CD14-positive monocyte (primary cell): ENCODE results near the gene PHLPP1. TPM values are rescaled to one million over a fixed set of nuclear protein-coding genes. Genes with fewer than 3 reads are reported as not detected.

Experiments used
- DNase-seq, 3 donors: peaks; one replicate each; pipeline ENCODE4 v3.0.0-alpha.2; 2011 to 2022
- H2AFZ ChIP-seq: 2 replicates; pipeline ENCODE4 v1.6.0; 2012; ENCODE audit warnings: mild to moderate bottlenecking, low read depth, low read length, inconsistent platforms; ENCODE audit not compliant: insufficient read depth, poor library complexity, severe bottlenecking
- H3K27ac ChIP-seq, 2 donors: 1 replicate in 1 of 2; 2 replicates in 1 of 2; pipeline ENCODE4 v1.5.1; 2012 to 2013; ENCODE audit warnings: low read length in 2 of 2, control low read depth in 1 of 2, inconsistent platforms in 1 of 2, low read depth in 1 of 2, mild to moderate bottlenecking in 1 of 2
- H3K27me3 ChIP-seq, 2 donors: one replicate each; pipeline versions ENCODE4 v1.6.0 to v1.6.1; 2011 to 2013; ENCODE audit warnings: low read length in 2 of 2; ENCODE audit not compliant: control insufficient read depth in 2 of 2, insufficient read depth in 2 of 2
- H3K36me3 ChIP-seq, 2 donors: replicated peaks in 1 of 2; 1 replicate in 1 of 2; 2 replicates in 1 of 2; pipeline versions ENCODE4 v1.5.1 to v1.6.1; 2012 to 2013; ENCODE audit warnings: low read length in 2 of 2, control low read depth in 1 of 2, inconsistent platforms in 1 of 2, mild to moderate bottlenecking in 1 of 2; ENCODE audit not compliant: insufficient read depth in 2 of 2, control insufficient read depth in 1 of 2
- H3K4me1 ChIP-seq, 2 donors: 1 replicate in 1 of 2; 2 replicates in 1 of 2; pipeline versions ENCODE4 v1.5.1 to v1.6.1; 2012 to 2013; ENCODE audit warnings: low read length in 2 of 2, control low read depth in 1 of 2, inconsistent platforms in 1 of 2, mild to moderate bottlenecking in 1 of 2, moderate library complexity in 1 of 2; ENCODE audit not compliant: insufficient read depth in 2 of 2, control insufficient read depth in 1 of 2
- H3K4me2 ChIP-seq: replicated peaks from 2 replicates; pipeline ENCODE3; 2012; ENCODE audit warnings: low read length, moderate library complexity, mild to moderate bottlenecking; ENCODE audit not compliant: poor library complexity, severe bottlenecking; ENCODE audit errors: extremely low read depth
- H3K4me3 ChIP-seq, 3 experiments: fragments of 200-600 bp in 1 of 3; sonication (generic) in 1 of 3; replicated peaks in 1 of 3; 1 replicate in 2 of 3; 2 replicates in 1 of 3; pipeline ENCODE4 v1.5.1; 2011 to 2013; ENCODE audit warnings: low read length in 3 of 3, mild to moderate bottlenecking in 3 of 3, control low read depth in 2 of 3, low read depth in 2 of 3, inconsistent platforms in 1 of 3, moderate library complexity in 1 of 3
- H3K79me2 ChIP-seq: 2 replicates; pipeline ENCODE4 v1.6.0; 2012; ENCODE audit warnings: mild to moderate bottlenecking, control low read depth, inconsistent platforms, low read length, moderate library complexity; ENCODE audit not compliant: insufficient read depth
- H3K9ac ChIP-seq: 2 replicates; pipeline ENCODE4 v1.6.0; 2017; ENCODE audit warnings: low read length, mild to moderate bottlenecking; ENCODE audit not compliant: insufficient read depth, poor library complexity, severe bottlenecking
- H3K9me3 ChIP-seq, 2 donors: replicated peaks in 1 of 2; 1 replicate in 1 of 2; 2 replicates in 1 of 2; pipeline versions ENCODE4 v1.5.1 to v1.6.1; 2012 to 2013; ENCODE audit warnings: low read length in 2 of 2, control low read depth in 1 of 2; ENCODE audit not compliant: control insufficient read depth in 1 of 2, insufficient read depth in 1 of 2
- H4K20me1 ChIP-seq: 2 replicates; pipeline ENCODE4 v1.6.0; 2012; ENCODE audit warnings: mild to moderate bottlenecking, low read length, control low read depth, moderate library complexity; ENCODE audit not compliant: insufficient read depth
- H3K27ac Mint-ChIP-seq, 7 donors: one replicate each; pipeline ENCODE4 v1.8.0; 2020; ENCODE audit warnings: mild to moderate bottlenecking in 7 of 7, mixed read lengths in 7 of 7, moderate library complexity in 6 of 7, inconsistent platforms in 2 of 7
- H3K27me3 Mint-ChIP-seq, 3 donors: one replicate each; pipeline ENCODE4 v1.8.0; 2021 to 2022; ENCODE audit warnings: low read depth in 3 of 3, mild to moderate bottlenecking in 3 of 3, mixed read lengths in 3 of 3, moderate library complexity in 3 of 3, inconsistent platforms in 1 of 3
- H3K36me3 Mint-ChIP-seq, 2 donors: one replicate each; pipeline ENCODE4 v1.8.0; 2020; ENCODE audit warnings: mixed read lengths in 2 of 2, inconsistent platforms in 1 of 2, mild to moderate bottlenecking in 1 of 2
- H3K4me1 Mint-ChIP-seq: one replicate; pipeline ENCODE4 v1.8.0; 2020; ENCODE audit warnings: mild to moderate bottlenecking, mixed read lengths
- H3K4me3 Mint-ChIP-seq, 2 donors: one replicate each; pipeline ENCODE4 v1.8.0; 2020; ENCODE audit warnings: mild to moderate bottlenecking in 2 of 2, mixed read lengths in 2 of 2, moderate library complexity in 1 of 2
- H3K9me3 Mint-ChIP-seq, 7 donors: one replicate each; pipeline ENCODE4 v1.8.0; 2020 to 2022; ENCODE audit warnings: mixed read lengths in 7 of 7, mild to moderate bottlenecking in 6 of 7, moderate library complexity in 6 of 7, inconsistent platforms in 2 of 7
- WGBS: methylation state at CpG from one replicate; pipeline ENCODE4 v1.1.5; 2013; ENCODE audit warnings: missing lambda C conversion rate; ENCODE audit not compliant: insufficient coverage; 5-methylcytosine and 5-hydroxymethylcytosine counted together
- intact Hi-C, 2 donors: fragments of 100-400 bp; cut with micrococcal nuclease; formaldehyde crosslinking; loops; one replicate each; pipeline versions ENCODE4 v1.15.0 to v1.15.1; 2023
- polyA plus RNA-seq, 3 donors: library from polyadenylated mRNA; depleted of rRNA in 1 of 3; unstranded in 2 of 3; stranded (reverse) in 1 of 3; fragments of 300-500 nt in 2 of 3; fragments of >200 nt in 1 of 3; fragmentation: Illumina TruSeq in 2 of 3; gene quantifications; 1 replicate in 2 of 3; 2 replicates in 1 of 3; pipeline ENCODE4 v1.2.3, GENCODE V29; 2012 to 2021
- TF ChIP-seq, protein P1 (sequence below): fragments of 200-600 bp; IDR thresholded peaks from one replicate; pipeline ENCODE4 v1.8.0; 2022; ENCODE audit warnings: antibody characterized with exemption, mild to moderate bottlenecking

PHLPP1 gene
- polyA plus RNA-seq, 3 donors = 0.04 to 2.0 (median 0.55) TPM

DNA sequence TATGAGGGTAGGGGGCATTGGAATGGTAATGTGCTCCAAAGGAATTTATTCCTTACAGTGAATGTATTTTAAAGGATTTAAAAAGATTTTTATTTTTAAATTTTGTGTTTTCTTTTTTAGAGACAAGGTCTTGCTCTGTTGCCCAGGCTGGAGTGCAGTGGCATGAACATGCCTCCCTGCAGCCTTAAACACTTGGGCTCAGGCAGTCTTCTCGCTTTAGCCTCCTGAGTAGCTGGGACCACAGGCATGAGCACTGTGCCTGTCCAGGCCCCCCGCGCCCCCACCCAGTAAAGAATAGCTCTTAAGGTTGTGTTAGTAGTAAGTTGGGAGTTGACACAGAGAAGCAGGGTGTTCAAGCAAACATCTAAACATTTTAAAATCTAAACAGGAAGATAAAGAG, 36.6 kb downstream of the PHLPP1 start:
- Histone ChIP-seq H2AFZ (no peak overlapping the region), H3K36me3 (no peaks in the 10 kb centered on the region), H3K27me3 (no peaks in the 10 kb centered on the region), H3K9ac (no peak overlapping the region), H3K4me2 (no peak overlapping the region), H3K4me1 (no peaks in the 10 kb centered on the region), H4K20me1 (no peaks in the 10 kb centered on the region), H3K79me2 (peaks cover 26% of the 10 kb centered on the region), H3K4me3 (no peak overlapping the region), H3K27ac (no peak overlapping the region), H3K9me3 (no peaks in the 10 kb centered on the region)
- peaks cover 5% of the 10 kb centered on the region for H3K4me1 Mint-ChIP-seq
- 100% methylated on average over 1 of the region's 3 CpGs for WGBS
- H3K27ac Mint-ChIP-seq = no peak overlapping the region
- peaks cover 0 to 5% (median 0%) of the 10 kb centered on the region in 3 donors for H3K27me3 Mint-ChIP-seq
- intact Hi-C loops = no loop called here
- H3K9me3 Mint-ChIP-seq = peaks cover 0 to 3% (median 0%) of the 10 kb centered on the region in 7 donors
- no peaks in the 10 kb centered on the region for H3K36me3 Mint-ChIP-seq
- DNase-seq = no peak
- TF ChIP-seq, protein P1, sequence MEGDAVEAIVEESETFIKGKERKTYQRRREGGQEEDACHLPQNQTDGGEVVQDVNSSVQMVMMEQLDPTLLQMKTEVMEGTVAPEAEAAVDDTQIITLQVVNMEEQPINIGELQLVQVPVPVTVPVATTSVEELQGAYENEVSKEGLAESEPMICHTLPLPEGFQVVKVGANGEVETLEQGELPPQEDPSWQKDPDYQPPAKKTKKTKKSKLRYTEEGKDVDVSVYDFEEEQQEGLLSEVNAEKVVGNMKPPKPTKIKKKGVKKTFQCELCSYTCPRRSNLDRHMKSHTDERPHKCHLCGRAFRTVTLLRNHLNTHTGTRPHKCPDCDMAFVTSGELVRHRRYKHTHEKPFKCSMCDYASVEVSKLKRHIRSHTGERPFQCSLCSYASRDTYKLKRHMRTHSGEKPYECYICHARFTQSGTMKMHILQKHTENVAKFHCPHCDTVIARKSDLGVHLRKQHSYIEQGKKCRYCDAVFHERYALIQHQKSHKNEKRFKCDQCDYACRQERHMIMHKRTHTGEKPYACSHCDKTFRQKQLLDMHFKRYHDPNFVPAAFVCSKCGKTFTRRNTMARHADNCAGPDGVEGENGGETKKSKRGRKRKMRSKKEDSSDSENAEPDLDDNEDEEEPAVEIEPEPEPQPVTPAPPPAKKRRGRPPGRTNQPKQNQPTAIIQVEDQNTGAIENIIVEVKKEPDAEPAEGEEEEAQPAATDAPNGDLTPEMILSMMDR = no peak
- H3K4me3 Mint-ChIP-seq = no peak overlapping the region

DNA sequence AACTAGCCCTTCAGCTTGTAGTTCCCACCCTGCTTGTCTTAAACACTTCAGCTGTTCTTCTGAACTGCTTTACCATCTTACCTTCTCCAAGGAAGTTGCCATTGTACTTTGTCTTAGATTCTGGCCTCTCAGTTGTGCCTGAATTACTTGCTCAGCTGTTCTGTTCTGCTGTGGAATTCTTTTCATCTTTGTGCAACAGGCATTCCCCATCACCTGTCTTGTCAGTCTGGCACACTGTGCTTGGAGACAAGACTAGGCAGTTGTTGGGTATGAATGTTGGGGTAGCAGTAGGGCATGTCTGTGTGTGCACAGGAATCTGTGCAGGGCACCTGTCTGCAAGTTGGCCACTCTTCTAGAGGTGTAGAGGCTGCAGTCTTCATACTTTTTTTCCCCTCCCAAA, 38.7 kb downstream of the PHLPP1 start:
- no peak overlapping the region for H3K27ac ChIP-seq
- H3K79me2 ChIP-seq = peaks cover 19% of the 10 kb centered on the region
- H3K4me3 ChIP-seq = no peak overlapping the region
- H3K27ac Mint-ChIP-seq = no peak overlapping the region
- H3K36me3 Mint-ChIP-seq = no peaks in the 10 kb centered on the region
- intact Hi-C loops = no loop called here
- no peaks in the 10 kb centered on the region for H3K9me3 ChIP-seq
- H4K20me1 ChIP-seq = no peaks in the 10 kb centered on the region
- no peaks in the 10 kb centered on the region for H3K27me3 ChIP-seq
- H3K27me3 Mint-ChIP-seq = peaks cover 0 to 2% (median 0%) of the 10 kb centered on the region in 3 donors
- TF ChIP-seq, protein P1 = no peak
- H3K36me3 ChIP-seq = no peaks in the 10 kb centered on the region
- peaks cover 5% of the 10 kb centered on the region for H3K4me1 Mint-ChIP-seq
- no peak for DNase-seq
- peaks cover 0 to 3% (median 0%) of the 10 kb centered on the region in 7 donors for H3K9me3 Mint-ChIP-seq
- H3K4me2 ChIP-seq = no peak overlapping the region
- no peak overlapping the region for H3K4me3 Mint-ChIP-seq
- no peaks in the 10 kb centered on the region for H3K4me1 ChIP-seq
- H3K9ac ChIP-seq = no peak overlapping the region
- H2AFZ ChIP-seq = no peak overlapping the region
